DOHH2 (cell line): ENCODE measurements around the gene CNNM3.

ENCODE experiments used
- EZH2phosphoT487 ChIP-seq: fragments of 200-600 bp; sonication (generic); IDR thresholded peaks from 2 replicates; pipeline ENCODE4 v1.6.1; 2017; ENCODE audit warnings: borderline replicate concordance, mild to moderate bottlenecking, antibody characterized with exemption, low read length, moderate library complexity, mixed read lengths
- TF ChIP-seq, protein P1 (sequence below): fragments of 200-600 bp; sonication (generic); IDR thresholded peaks from one replicate; pipeline ENCODE4 v1.5.1; 2014; ENCODE audit warnings: antibody characterized with exemption, mild to moderate bottlenecking, low read depth, low read length; ENCODE audit not compliant: poor library complexity, severe bottlenecking

DNA sequence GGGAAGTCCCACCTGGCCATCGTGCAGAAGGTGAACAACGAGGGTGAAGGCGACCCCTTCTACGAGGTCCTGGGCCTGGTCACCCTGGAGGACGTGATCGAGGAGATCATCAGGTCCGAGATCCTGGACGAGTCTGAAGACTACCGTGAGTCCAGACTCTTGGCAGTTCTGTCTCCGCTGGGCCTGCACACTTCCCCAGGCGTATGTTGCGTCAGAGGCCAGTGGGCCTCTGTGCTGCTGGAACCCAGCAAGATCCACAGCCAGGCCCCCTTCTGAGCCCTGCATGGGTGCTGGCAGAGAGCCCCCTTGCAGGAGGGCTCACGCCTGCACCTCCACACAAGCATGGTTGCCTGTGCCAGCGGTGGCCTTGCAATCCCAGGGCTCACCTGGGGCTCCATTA lies 9.0 kb downstream of the CNNM3 start:
- TF ChIP-seq, protein P1, sequence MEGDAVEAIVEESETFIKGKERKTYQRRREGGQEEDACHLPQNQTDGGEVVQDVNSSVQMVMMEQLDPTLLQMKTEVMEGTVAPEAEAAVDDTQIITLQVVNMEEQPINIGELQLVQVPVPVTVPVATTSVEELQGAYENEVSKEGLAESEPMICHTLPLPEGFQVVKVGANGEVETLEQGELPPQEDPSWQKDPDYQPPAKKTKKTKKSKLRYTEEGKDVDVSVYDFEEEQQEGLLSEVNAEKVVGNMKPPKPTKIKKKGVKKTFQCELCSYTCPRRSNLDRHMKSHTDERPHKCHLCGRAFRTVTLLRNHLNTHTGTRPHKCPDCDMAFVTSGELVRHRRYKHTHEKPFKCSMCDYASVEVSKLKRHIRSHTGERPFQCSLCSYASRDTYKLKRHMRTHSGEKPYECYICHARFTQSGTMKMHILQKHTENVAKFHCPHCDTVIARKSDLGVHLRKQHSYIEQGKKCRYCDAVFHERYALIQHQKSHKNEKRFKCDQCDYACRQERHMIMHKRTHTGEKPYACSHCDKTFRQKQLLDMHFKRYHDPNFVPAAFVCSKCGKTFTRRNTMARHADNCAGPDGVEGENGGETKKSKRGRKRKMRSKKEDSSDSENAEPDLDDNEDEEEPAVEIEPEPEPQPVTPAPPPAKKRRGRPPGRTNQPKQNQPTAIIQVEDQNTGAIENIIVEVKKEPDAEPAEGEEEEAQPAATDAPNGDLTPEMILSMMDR: no peak
- TF ChIP-seq EZH2phosphoT487: no peak
